GM23248 (cell line): Measurements from ENCODE around the gene ADCY6. TPM values are rescaled to one million over a fixed set of nuclear protein-coding genes. Genes with fewer than 3 reads are reported as not detected.
"Not testable (repeated sequence)": the region's sequence is repeated elsewhere in the genome, so short reads cannot be mapped to it uniquely, and the experiment has no call there.

Source experiments
- DNase-seq: peaks from one replicate; pipeline ENCODE4 v3.0.0-alpha.2; 2015
- H2AFZ ChIP-seq: fragments of 200-600 bp; sonication (generic); 2 replicates; pipeline ENCODE4 v1.6.1; 2016; ENCODE audit warnings: antibody characterized with exemption
- H3F3A ChIP-seq: fragments of 200-600 bp; sonication (generic); 2 replicates; pipeline ENCODE4 v1.6.1; 2016; ENCODE audit warnings: mild to moderate bottlenecking, antibody characterized with exemption, mixed run types; ENCODE audit not compliant: insufficient read depth
- H3K27ac ChIP-seq: fragments of 200-600 bp; sonication (generic); 2 replicates; pipeline ENCODE4 v1.5.1; 2016; ENCODE audit warnings: mild to moderate bottlenecking
- H3K27me3 ChIP-seq: fragments of 200-600 bp; sonication (generic); replicated peaks from 2 replicates; pipeline ENCODE4 v1.6.1; 2016; ENCODE audit warnings: mild to moderate bottlenecking; ENCODE audit not compliant: insufficient read depth
- H3K36me3 ChIP-seq: fragments of 200-600 bp; sonication (generic); 2 replicates; pipeline ENCODE4 v1.6.1; 2016; ENCODE audit warnings: low read depth, mild to moderate bottlenecking
- H3K4me1 ChIP-seq: fragments of 200-600 bp; sonication (generic); 2 replicates; pipeline ENCODE4 v1.6.1; 2016; ENCODE audit warnings: mild to moderate bottlenecking; ENCODE audit not compliant: insufficient read depth
- H3K4me2 ChIP-seq: fragments of 200-600 bp; sonication (generic); one replicate; pipeline ENCODE4 v1.6.1; 2016; ENCODE audit warnings: mild to moderate bottlenecking; ENCODE audit not compliant: unreplicated experiment
- H3K4me3 ChIP-seq: fragments of 200-600 bp; sonication (generic); 2 replicates; pipeline ENCODE4 v1.5.1; 2016; ENCODE audit warnings: mild to moderate bottlenecking
- H3K79me2 ChIP-seq: fragments of 200-600 bp; sonication (generic); 2 replicates; pipeline ENCODE4 v1.6.1; 2016; ENCODE audit warnings: mild to moderate bottlenecking; ENCODE audit not compliant: insufficient read depth
- H3K9ac ChIP-seq: fragments of 200-600 bp; sonication (generic); 2 replicates; pipeline ENCODE4 v1.6.1; 2016; ENCODE audit warnings: mild to moderate bottlenecking
- H3K9me2 ChIP-seq: fragments of 200-600 bp; sonication (generic); 2 replicates; pipeline ENCODE4 v1.6.1; 2016; ENCODE audit warnings: mixed run types, mild to moderate bottlenecking, moderate library complexity; ENCODE audit not compliant: insufficient read depth
- H3K9me3 ChIP-seq: fragments of 200-600 bp; sonication (generic); one replicate; pipeline ENCODE4 v1.6.1; 2017; ENCODE audit warnings: low read depth
- H4K20me1 ChIP-seq: fragments of 200-600 bp; sonication (generic); 2 replicates; pipeline ENCODE4 v1.6.0; 2016; ENCODE audit not compliant: insufficient read depth
- EZH2 ChIP-seq: fragments of 200-600 bp; sonication (generic); IDR thresholded peaks from 2 replicates; pipeline ENCODE4 v1.6.1; 2018; ENCODE audit warnings: antibody characterized with exemption, mild to moderate bottlenecking; ENCODE audit not compliant: insufficient read depth, poor library complexity, severe bottlenecking
- EZH2phosphoT487 ChIP-seq: fragments of 200-600 bp; sonication (generic); IDR thresholded peaks from 2 replicates; pipeline ENCODE4 v1.6.1; 2018; ENCODE audit warnings: antibody characterized with exemption, moderate library complexity, mild to moderate bottlenecking, low read depth; ENCODE audit not compliant: insufficient read depth
- WGBS, 2 experiments: methylation state at CpG; one replicate each; pipeline ENCODE4 v1.1.6; 2015 to 2017; ENCODE audit warnings: low lambda C conversion rate in 2 of 2, low coverage in 1 of 2; ENCODE audit errors: missing lambda C conversion rate in 2 of 2; 5-methylcytosine and 5-hydroxymethylcytosine counted together
- in situ Hi-C: fragments of 300-500 bp; cut with MboI; formaldehyde crosslinking; loops from 2 replicates; pipeline ENCODE4 v1.15.0; 2020
- polyA plus RNA-seq: library from polyadenylated mRNA; unstranded; fragments of >200 nt; fragmentation: Nextera tagmentation; extraction: Ambion mirVana; gene quantifications from 2 replicates; pipeline ENCODE4 v1.2.1, GENCODE V29; 2016
- total RNA-seq: library from RNA; depleted of rRNA; stranded (reverse); fragments of >200 nt; shearing (Covaris generic); gene quantifications from 2 replicates; pipeline ENCODE4 v1.2.3, GENCODE V29; 2014

Gene ADCY6
- total and polyA plus RNA-seq, 2 experiments from 2014 or later, result 4.1 to 24.8 TPM

GRCh38 chr12:48744251-48745008 lies 44.5 kb downstream of the ADCY6 start:
- H3K36me3 ChIP-seq, result no peaks in the 10 kb centered on the region
- no peaks in the 10 kb centered on the region for H3K9me3 ChIP-seq
- H3K4me3 ChIP-seq, result no peak overlapping the region
- H3K27me3 ChIP-seq, result peaks cover 8% of the 10 kb centered on the region; the same call in 1 of the 2 replicates
- H3K27ac ChIP-seq, result no peak overlapping the region
- DNase-seq, result no peak
- H3K4me2 ChIP-seq, result no peak overlapping the region
- no peaks in the 10 kb centered on the region for H3K79me2 ChIP-seq
- no peaks in the 10 kb centered on the region for H3K9me2 ChIP-seq
- H3F3A ChIP-seq, result no peaks in the 10 kb centered on the region
- in situ Hi-C loops, result no loop called here
- 58 to 62% methylated on average over 8 to 9 of the region's 9 CpGs for WGBS, 2 experiments
- H2AFZ ChIP-seq, result no peak overlapping the region
- no peak overlapping the region for H3K9ac ChIP-seq
- H3K4me1 ChIP-seq, result no peaks in the 10 kb centered on the region
- H4K20me1 ChIP-seq, result no peaks in the 10 kb centered on the region
- TF ChIP-seq EZH2phosphoT487 (no peak), EZH2 (no peak)

- 26 to 32% methylated on average over 5 of the region's 5 CpGs for WGBS, 2 experiments
- no peak for DNase-seq
Observed at GRCh38 chr12:48739618-48740269, 49.1 kb downstream of the ADCY6 start.

GRCh38 chr12:48736456-48736855 lies 52.4 kb downstream of the ADCY6 start:
- in situ Hi-C loops, result no loop called here
- WGBS, 2 experiments, result 29 to 33% methylated on average over 1 of the region's 1 CpG

More at GRCh38 chr12:48739618-48740269, 49.1 kb downstream of the ADCY6 start:
- TF ChIP-seq EZH2 (no peak), EZH2phosphoT487 (no peak)
- no peaks in the 10 kb centered on the region for H3K9me3 ChIP-seq
- H3K27ac ChIP-seq, result no peak overlapping the region
- no peaks in the 10 kb centered on the region for H3K4me1 ChIP-seq
- in situ Hi-C loops, result no loop called here
- no peaks in the 10 kb centered on the region for H3F3A ChIP-seq
- no peaks in the 10 kb centered on the region for H4K20me1 ChIP-seq
- peaks cover 14% of the 10 kb centered on the region; the same call in 1 of the 2 replicates for H3K27me3 ChIP-seq
- H3K9me2 ChIP-seq, result no peaks in the 10 kb centered on the region
- H3K79me2 ChIP-seq, result no peaks in the 10 kb centered on the region
- no peak overlapping the region for H3K4me2 ChIP-seq
- no peak overlapping the region for H3K9ac ChIP-seq
- no peak overlapping the region for H2AFZ ChIP-seq
- H3K4me3 ChIP-seq, result no peak overlapping the region
- H3K36me3 ChIP-seq, result no peaks in the 10 kb centered on the region

GRCh38 chr12:48728807-48729206 lies 60.1 kb downstream of the ADCY6 start:
- H3K79me2 ChIP-seq, result no peaks in the 10 kb centered on the region
- peak; percentile 4 for DNase-seq
- in situ Hi-C loops, result no loop called here

More at GRCh38 chr12:48736456-48736855, 52.4 kb downstream of the ADCY6 start:
- Histone ChIP-seq H2AFZ (no peak overlapping the region), H3K27ac (no peak overlapping the region), H3K79me2 (no peaks in the 10 kb centered on the region), H3K4me3 (no peak overlapping the region), H3K4me2 (no peak overlapping the region), H3K4me1 (no peaks in the 10 kb centered on the region), H3K9me2 (no peaks in the 10 kb centered on the region), H3K9me3 (no peaks in the 10 kb centered on the region), H3F3A (no peaks in the 10 kb centered on the region), H3K27me3 (peaks cover 10% of the 10 kb centered on the region; the same call in 1 of the 2 replicates), H4K20me1 (no peaks in the 10 kb centered on the region), H3K9ac (no peak overlapping the region), H3K36me3 (no peaks in the 10 kb centered on the region)
- TF ChIP-seq EZH2phosphoT487 (no peak), EZH2 (no peak)
- no peak for DNase-seq

GRCh38 chr12:48720737-48721136 lies 68.2 kb downstream of the ADCY6 start:
- H3K27me3 ChIP-seq, H3K4me1 ChIP-seq, H3K4me3 ChIP-seq, H2AFZ ChIP-seq, H3K4me2 ChIP-seq, H3K36me3 ChIP-seq, H3K79me2 ChIP-seq, in situ Hi-C loops, H4K20me1 ChIP-seq, DNase-seq, H3K27ac ChIP-seq, H3K9me2 ChIP-seq, H3K9ac ChIP-seq, H3K9me3 ChIP-seq: not testable (repeated sequence)
- H3F3A ChIP-seq, result peaks cover 23% of the 10 kb centered on the region
- WGBS, 2 experiments, result 53 to 100% methylated on average over 1 of the region's 1 CpG

More at GRCh38 chr12:48728807-48729206, 60.1 kb downstream of the ADCY6 start:
- H3K4me2 ChIP-seq, result no peak overlapping the region
- no peaks in the 10 kb centered on the region for H3K4me1 ChIP-seq
- H3K4me3 ChIP-seq, result no peak overlapping the region
- no peaks in the 10 kb centered on the region for H3K27me3 ChIP-seq
- H2AFZ ChIP-seq, result no peak overlapping the region
- TF ChIP-seq EZH2 (no peak), EZH2phosphoT487 (no peak)
- no peaks in the 10 kb centered on the region for H3K36me3 ChIP-seq
- WGBS, 2 experiments, result 70 to 71% methylated on average over 5 of the region's 5 CpGs
- no peak overlapping the region for H3K9ac ChIP-seq
- H4K20me1 ChIP-seq, result no peaks in the 10 kb centered on the region
- H3K9me2 ChIP-seq, result no peaks in the 10 kb centered on the region
- no peaks in the 10 kb centered on the region for H3F3A ChIP-seq
- H3K27ac ChIP-seq, result no peak overlapping the region
- no peaks in the 10 kb centered on the region for H3K9me3 ChIP-seq

GRCh38 chr12:48720171-48720570 lies 68.7 kb downstream of the ADCY6 start:
- H2AFZ ChIP-seq, H3K27me3 ChIP-seq, H3K9me2 ChIP-seq, H3K9ac ChIP-seq, H3K36me3 ChIP-seq, H3K9me3 ChIP-seq, in situ Hi-C loops, H4K20me1 ChIP-seq, H3K4me1 ChIP-seq, H3K4me3 ChIP-seq, H3K4me2 ChIP-seq, H3K27ac ChIP-seq, DNase-seq: not testable (repeated sequence)
- peaks cover 12% of the 10 kb centered on the region for H3K79me2 ChIP-seq
- peaks cover 26% of the 10 kb centered on the region for H3F3A ChIP-seq
- 66 to 81% methylated on average over 2 of the region's 2 CpGs for WGBS, 2 experiments
